ENCODE data around the gene LECT2. TPM values are rescaled to one million over a fixed set of nuclear protein-coding genes. Genes with fewer than 3 reads are reported as not detected.

Gene LECT2
- polyA plus RNA-seq, 1 donor (not counting 4 experiments of a cell fraction or from before 2014, with no cell fraction given): not detected

DNA sequence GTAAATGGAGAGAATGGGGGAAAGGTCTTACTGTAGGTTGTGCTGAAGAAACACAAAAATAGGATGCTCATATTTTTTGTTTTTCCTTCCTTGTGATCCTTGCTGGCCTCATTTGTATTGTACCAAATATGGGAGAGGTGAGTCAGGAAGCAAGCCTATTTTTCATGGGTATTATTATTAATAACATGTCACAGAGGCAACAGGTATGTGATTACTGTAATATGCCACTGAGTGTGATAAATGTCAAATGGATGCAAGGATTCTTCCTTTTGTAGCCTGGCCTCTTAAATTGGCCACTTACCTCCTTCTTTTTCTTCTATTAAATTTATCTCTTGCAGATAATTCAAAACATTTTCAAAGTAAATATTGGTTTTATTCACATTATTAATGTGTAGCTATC lies 10.2 kb downstream of the LECT2 start:
- Histone ChIP-seq H3K4me3 (ENCODE audit: control insufficient read depth in 2 of 3, extremely low read depth in 1 of 3, insufficient read depth in 2 of 3, low read depth in 1 of 3, low read length in 3 of 3) (no peak overlapping the region), H3K27ac (ENCODE audit: control insufficient read depth, insufficient read depth, low read length) (no peak overlapping the region), H3K4me1 (ENCODE audit: control insufficient read depth, extremely low read depth, insufficient read depth, low read length) (no peaks in the 10 kb centered on the region), H3K27me3 (ENCODE audit: control insufficient read depth, extremely low read depth, insufficient read depth, low read length) (peaks cover 3% of the 10 kb centered on the region), H2AFZ (ENCODE audit: control insufficient read depth, low read length) (no peak overlapping the region), H3K4me2 (ENCODE audit: control insufficient read depth, extremely low read depth, insufficient read depth, low read depth, low read length) (no peak overlapping the region), H3K9me3 (ENCODE audit: control insufficient read depth, low read depth, low read length) (no peaks in the 10 kb centered on the region), H3K79me2 (ENCODE audit: control insufficient read depth, insufficient read depth, low read length) (no peaks in the 10 kb centered on the region), H3K36me3 (ENCODE audit: control insufficient read depth in 2 of 2, extremely low read depth in 1 of 2, insufficient read depth in 2 of 2, low read length in 2 of 2) (no peaks in the 10 kb centered on the region), H4K20me1 (ENCODE audit: control insufficient read depth, extremely low read depth, insufficient read depth, low read length) (no peaks in the 10 kb centered on the region), H3K9me1 (ENCODE audit: control insufficient read depth, extremely low read depth, insufficient read depth, low read length) (no peaks in the 10 kb centered on the region), H3K9ac (ENCODE audit: control insufficient read depth, extremely low read depth, insufficient read depth, low read length) (no peak overlapping the region)
- no peak for FAIRE-seq
- TF ChIP-seq EZH2 (IDR thresholded peaks at IDR 0.05; ENCODE audit: low read length): no peak
- TF ChIP-seq, protein P1, sequence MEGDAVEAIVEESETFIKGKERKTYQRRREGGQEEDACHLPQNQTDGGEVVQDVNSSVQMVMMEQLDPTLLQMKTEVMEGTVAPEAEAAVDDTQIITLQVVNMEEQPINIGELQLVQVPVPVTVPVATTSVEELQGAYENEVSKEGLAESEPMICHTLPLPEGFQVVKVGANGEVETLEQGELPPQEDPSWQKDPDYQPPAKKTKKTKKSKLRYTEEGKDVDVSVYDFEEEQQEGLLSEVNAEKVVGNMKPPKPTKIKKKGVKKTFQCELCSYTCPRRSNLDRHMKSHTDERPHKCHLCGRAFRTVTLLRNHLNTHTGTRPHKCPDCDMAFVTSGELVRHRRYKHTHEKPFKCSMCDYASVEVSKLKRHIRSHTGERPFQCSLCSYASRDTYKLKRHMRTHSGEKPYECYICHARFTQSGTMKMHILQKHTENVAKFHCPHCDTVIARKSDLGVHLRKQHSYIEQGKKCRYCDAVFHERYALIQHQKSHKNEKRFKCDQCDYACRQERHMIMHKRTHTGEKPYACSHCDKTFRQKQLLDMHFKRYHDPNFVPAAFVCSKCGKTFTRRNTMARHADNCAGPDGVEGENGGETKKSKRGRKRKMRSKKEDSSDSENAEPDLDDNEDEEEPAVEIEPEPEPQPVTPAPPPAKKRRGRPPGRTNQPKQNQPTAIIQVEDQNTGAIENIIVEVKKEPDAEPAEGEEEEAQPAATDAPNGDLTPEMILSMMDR (optimal IDR thresholded peaks at IDR 0.05 in 1 of 3, IDR thresholded peaks at IDR 0.05 in 1 of 3, conservative IDR thresholded peaks at IDR 0.05 in 1 of 3; ENCODE audit: extremely low read depth in 1 of 3, insufficient read depth in 2 of 3, low read length in 3 of 3): no peak
- no peak for DNase-seq (ENCODE audit: low read depth, low spot score)
- dilution Hi-C loops (cut with MboI; ENCODE audit: extremely low pct_ligation_motif_present, low sequenced_read_pairs): no loop called here

DNA sequence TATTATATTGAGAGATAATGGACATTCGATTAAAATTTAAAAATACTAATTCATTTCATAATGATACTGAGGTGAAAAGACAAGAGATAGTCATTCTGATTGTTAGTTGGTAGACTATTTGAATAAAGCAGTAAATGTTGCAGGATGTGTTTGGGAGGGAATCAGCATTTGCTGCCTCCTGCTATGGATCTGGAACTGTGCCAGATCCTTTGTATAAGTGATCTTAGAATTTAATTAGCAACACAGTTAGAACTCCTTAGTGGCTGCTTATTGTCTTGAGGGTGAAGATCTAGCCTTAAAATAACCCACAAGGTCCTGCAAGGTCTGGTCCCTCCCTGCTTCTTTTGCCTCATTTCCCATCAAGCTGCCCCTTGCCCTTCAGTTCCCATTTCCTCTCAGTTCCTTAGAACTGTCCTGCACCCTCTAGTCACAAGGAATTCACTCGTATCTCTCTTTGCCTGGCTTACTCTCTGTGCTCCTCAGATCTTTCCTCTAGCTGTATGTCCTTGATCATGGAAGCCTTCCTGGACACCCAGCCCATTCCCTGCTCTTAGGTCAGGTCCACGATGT lies 12.5 kb downstream of the LECT2 start:
- H4K20me1 ChIP-seq (ENCODE audit: control insufficient read depth, extremely low read depth, insufficient read depth, low read length): no peaks in the 10 kb centered on the region
- no peak overlapping the region for H3K27ac ChIP-seq (ENCODE audit: control insufficient read depth, insufficient read depth, low read length)
- TF ChIP-seq EZH2 (IDR thresholded peaks at IDR 0.05; ENCODE audit: low read length): no peak
- TF ChIP-seq, protein P1 (optimal IDR thresholded peaks at IDR 0.05 in 1 of 3, IDR thresholded peaks at IDR 0.05 in 1 of 3, conservative IDR thresholded peaks at IDR 0.05 in 1 of 3; ENCODE audit: extremely low read depth in 1 of 3, insufficient read depth in 2 of 3, low read length in 3 of 3): no peak
- H3K9me3 ChIP-seq (ENCODE audit: control insufficient read depth, low read depth, low read length): no peaks in the 10 kb centered on the region
- no peaks in the 10 kb centered on the region for H3K9me1 ChIP-seq (ENCODE audit: control insufficient read depth, extremely low read depth, insufficient read depth, low read length)
- peaks cover 5% of the 10 kb centered on the region for H3K27me3 ChIP-seq (ENCODE audit: control insufficient read depth, extremely low read depth, insufficient read depth, low read length)
- H2AFZ ChIP-seq (ENCODE audit: control insufficient read depth, low read length): no peak overlapping the region
- H3K4me2 ChIP-seq (ENCODE audit: control insufficient read depth, extremely low read depth, insufficient read depth, low read depth, low read length): no peak overlapping the region
- FAIRE-seq: no peak
- no peaks in the 10 kb centered on the region for H3K4me1 ChIP-seq (ENCODE audit: control insufficient read depth, extremely low read depth, insufficient read depth, low read length)
- H3K36me3 ChIP-seq (ENCODE audit: control insufficient read depth in 2 of 2, extremely low read depth in 1 of 2, insufficient read depth in 2 of 2, low read length in 2 of 2): no peaks in the 10 kb centered on the region
- no peak overlapping the region for H3K4me3 ChIP-seq (ENCODE audit: control insufficient read depth in 2 of 3, extremely low read depth in 1 of 3, insufficient read depth in 2 of 3, low read depth in 1 of 3, low read length in 3 of 3)
- H3K79me2 ChIP-seq (ENCODE audit: control insufficient read depth, insufficient read depth, low read length): no peaks in the 10 kb centered on the region
- no peak for DNase-seq (ENCODE audit: low read depth, low spot score)
- dilution Hi-C loops (cut with MboI; ENCODE audit: extremely low pct_ligation_motif_present, low sequenced_read_pairs): no loop called here
- H3K9ac ChIP-seq (ENCODE audit: control insufficient read depth, extremely low read depth, insufficient read depth, low read length): no peak overlapping the region
